Esophagus muscularis mucosa (tissue), 4 donors: ENCODE data around the gene DHDDS. TPM values are rescaled to one million over a fixed set of nuclear protein-coding genes. Genes with fewer than 3 reads are reported as not detected.
A peak's percentile ranks its signal among the peaks of the same experiment; 100 is the strongest.
"Not testable (repeated sequence)": the region's sequence is repeated elsewhere in the genome, so short reads cannot be mapped to it uniquely, and the experiment has no call there.

ENCODE experiments used
- DNase-seq: peaks from one replicate; pipeline ENCODE4 v3.0.0-alpha.2; 2017; ENCODE audit errors: extremely low spot score
- H3K27ac ChIP-seq, 4 donors: fragments of 200-600 bp; sonication (generic); replicated peaks in 1 of 4; 1 replicate in 3 of 4; 2 replicates in 1 of 4; pipeline ENCODE4 v1.5.1; 2016 to 2019; ENCODE audit warnings: mild to moderate bottlenecking in 1 of 4
- H3K27me3 ChIP-seq, 4 donors: fragments of 200-600 bp; sonication (generic); one replicate each; pipeline versions ENCODE4 v1.5.1 to v1.6.0; 2016 to 2019
- H3K36me3 ChIP-seq, 4 donors: fragments of 200-600 bp; sonication (generic); one replicate each; pipeline ENCODE4 v1.5.1; 2016 to 2019
- H3K4me1 ChIP-seq, 4 donors: fragments of 200-600 bp; sonication (generic); one replicate each; pipeline ENCODE4 v1.5.1; 2016 to 2019
- H3K4me3 ChIP-seq, 4 donors: fragments of 200-600 bp; sonication (generic); 1 replicate in 2 of 4; 2 replicates in 2 of 4; pipeline ENCODE4 v1.5.1; 2016 to 2019; ENCODE audit warnings: mild to moderate bottlenecking in 4 of 4, moderate library complexity in 1 of 4
- H3K9me3 ChIP-seq, 4 donors: fragments of 200-600 bp; sonication (generic); 1 replicate in 3 of 4; 2 replicates in 1 of 4; pipeline ENCODE4 v1.5.1; 2016 to 2019
- CTCF ChIP-seq, 3 experiments: fragments of 200-600 bp in 2 of 3; fragments of 450-650 bp in 1 of 3; sonication (generic) in 2 of 3; IDR thresholded peaks; one replicate each; pipeline ENCODE4 v1.5.1; 2017 to 2019; ENCODE audit warnings: antibody characterized with exemption in 3 of 3, mild to moderate bottlenecking in 2 of 3, moderate library complexity in 1 of 3
- EP300 ChIP-seq: sonication (generic); formaldehyde crosslinking; IDR thresholded peaks from one replicate; pipeline ENCODE4 v1.6.1; 2017; ENCODE audit warnings: antibody characterized with exemption
- POLR2A ChIP-seq: fragments of 450-650 bp; IDR thresholded peaks from one replicate; pipeline ENCODE4 v1.6.1; 2017; ENCODE audit warnings: antibody characterized with exemption, moderate library complexity, mild to moderate bottlenecking, low read depth
- POLR2AphosphoS5 ChIP-seq, 2 donors: sonication (generic); formaldehyde crosslinking; IDR thresholded peaks; one replicate each; pipeline ENCODE4 v1.6.1; 2017; ENCODE audit warnings: antibody characterized with exemption in 2 of 2
- WGBS: methylation state at CpG from one replicate; pipeline ENCODE4 v1.1.5; 2018; 5-methylcytosine and 5-hydroxymethylcytosine counted together
- intact Hi-C: fragments of 100-400 bp; cut with DNase I; formaldehyde crosslinking; loops from one replicate; pipeline ENCODE4 v1.15.1; 2023
- total RNA-seq, 4 donors: library from RNA; depleted of rRNA; stranded (reverse); fragments of >200 nt; gene quantifications; one replicate each; pipeline versions ENCODE4 v1.1.0 to v1.2.1, GENCODE V29; 2016

Gene DHDDS
- total RNA-seq, 4 donors from 2014 or later = 28.7 to 38.9 (median 30.4) TPM

GRCh38 chr1:26500488-26501175 is 68.5 kb downstream of the DHDDS start:
- Histone ChIP-seq H3K4me1 (peaks cover 10 to 23% (median 21%) of the 10 kb centered on the region in 4 donors), H3K27me3 (no peaks in the 10 kb centered on the region), H3K9me3 (no peaks in the 10 kb centered on the region), H3K36me3 (no peaks in the 10 kb centered on the region), H3K4me3 (peak overlapping the region; percentile 68 to 85 (median 72)), H3K27ac (peak overlapping the region; percentile 89 to 93 (median 90))
- intact Hi-C loops = loop anchor here (5.0 kb wide), 1 partner anchor 292 kb away; no protein-coding TSS in a partner anchor
- TF ChIP-seq EP300 = no peak
- TF ChIP-seq POLR2A = peak; percentile 18
- peak; percentile 42 to 85 for TF ChIP-seq POLR2AphosphoS5 (IDR thresholded peaks at IDR 0.05)
- TF ChIP-seq CTCF (IDR thresholded peaks at IDR 0.05) = peak in 1 of 3 experiments; percentile 20
- DNase-seq = peak; percentile 95
- WGBS = 0% methylated on average over 20 of the region's 74 CpGs

GRCh38 chr1:26510711-26511110 is 78.6 kb downstream of the DHDDS start:
- intact Hi-C loops, H3K9me3 ChIP-seq, DNase-seq, H3K27me3 ChIP-seq, H3K4me3 ChIP-seq, H3K36me3 ChIP-seq, H3K27ac ChIP-seq, H3K4me1 ChIP-seq: not testable (repeated sequence)
- WGBS = 64% methylated on average over 2 of the region's 2 CpGs

GRCh38 chr1:26515836-26516235 is 83.7 kb downstream of the DHDDS start:
- H3K4me3 ChIP-seq, H3K36me3 ChIP-seq, intact Hi-C loops, DNase-seq, H3K27me3 ChIP-seq, H3K4me1 ChIP-seq, H3K9me3 ChIP-seq, H3K27ac ChIP-seq: not testable (repeated sequence)
- 93% methylated on average over 4 of the region's 4 CpGs for WGBS

GRCh38 chr1:26516987-26517765 is 85.1 kb downstream of the DHDDS start:
- Histone ChIP-seq H3K36me3 (no peaks in the 10 kb centered on the region), H3K9me3 (no peaks in the 10 kb centered on the region), H3K4me3 (no peak overlapping the region), H3K4me1 (no peaks in the 10 kb centered on the region), H3K27me3 (peaks cover 0 to 6% (median 0%) of the 10 kb centered on the region in 4 donors), H3K27ac (no peak overlapping the region)
- intact Hi-C loops = no loop called here
- WGBS = 83% methylated on average over 4 of the region's 4 CpGs
- no peak for DNase-seq
- TF ChIP-seq POLR2A (no peak), POLR2AphosphoS5 (IDR thresholded peaks at IDR 0.05) (no peak), EP300 (no peak)

GRCh38 chr1:26517766-26518049 is 85.6 kb downstream of the DHDDS start:
- H3K4me3 ChIP-seq = no peak overlapping the region
- peaks cover 0 to 10% (median 0%) of the 10 kb centered on the region in 4 donors for H3K27me3 ChIP-seq
- H3K27ac ChIP-seq = no peak overlapping the region
- TF ChIP-seq EP300 = no peak
- TF ChIP-seq POLR2A = no peak
- TF ChIP-seq POLR2AphosphoS5 (IDR thresholded peaks at IDR 0.05) = no peak
- TF ChIP-seq CTCF (IDR thresholded peaks at IDR 0.05) = no peak
- intact Hi-C loops = no loop called here
- WGBS = 77% methylated on average over 1 of the region's 1 CpG
- H3K9me3 ChIP-seq = no peaks in the 10 kb centered on the region
- H3K4me1 ChIP-seq = no peaks in the 10 kb centered on the region
- no peak for DNase-seq
- H3K36me3 ChIP-seq = no peaks in the 10 kb centered on the region

- intact Hi-C loops = no loop called here
- no peak overlapping the region for H3K27ac ChIP-seq
- no peak overlapping the region for H3K4me3 ChIP-seq
- peaks cover 0 to 16% (median 0%) of the 10 kb centered on the region in 4 donors for H3K27me3 ChIP-seq
- WGBS = 88% methylated on average over 6 of the region's 6 CpGs
- no peak for DNase-seq
- H3K9me3 ChIP-seq = no peaks in the 10 kb centered on the region
- H3K36me3 ChIP-seq = no peaks in the 10 kb centered on the region
- H3K4me1 ChIP-seq = no peaks in the 10 kb centered on the region
- no peak for TF ChIP-seq EP300
- TF ChIP-seq POLR2A = no peak
- TF ChIP-seq POLR2AphosphoS5 (IDR thresholded peaks at IDR 0.05) = no peak
- no peak for TF ChIP-seq CTCF (IDR thresholded peaks at IDR 0.05)
Observed at GRCh38 chr1:26518355-26518754, 86.2 kb downstream of the DHDDS start.
